Amniotic stem cell (primary cell): ENCODE results near the gene TMEM126B.
"Not testable (repeated sequence)": the region's sequence is repeated elsewhere in the genome, so short reads cannot be mapped to it uniquely, and the experiment has no call there.

Experiments
- DNase-seq: peaks from one replicate; lab custom pipeline; 2025; lab: John Stamatoyannopoulos, UW

The TMEM126B gene

GRCh38 chr11:85627998-85628770 is at the start of gene TMEM126B:
TMEM126B (plus strand) TSS chr11:85628593; CDS start chr11:85628608, 15 bp downstream.
- peak; percentile 91 for DNase-seq

GRCh38 chr11:85582111-85582510 is 46.3 kb upstream of the TMEM126B start:
- DNase-seq: no peak

- DNase-seq: no peak
These were observed 39.0 kb upstream of the TMEM126B start for GRCh38 chr11:85589373-85589772.

- DNase-seq: peak; percentile 43
These were observed 37.4 kb upstream of the TMEM126B start for GRCh38 chr11:85590848-85591483.

GRCh38 chr11:85595285-85595884 is 33.0 kb upstream of the TMEM126B start:
- peak; percentile 29 for DNase-seq

- no peak for DNase-seq
These were observed 31.5 kb upstream of the TMEM126B start for GRCh38 chr11:85596886-85597285.

- DNase-seq: no peak
These were observed 29.3 kb upstream of the TMEM126B start for GRCh38 chr11:85599083-85599482.

- DNase-seq: no peak
These were observed 25.7 kb upstream of the TMEM126B start for GRCh38 chr11:85602526-85603213.

- DNase-seq: no peak
These were observed 25.2 kb upstream of the TMEM126B start for GRCh38 chr11:85603220-85603619.

- not testable (repeated sequence) for DNase-seq
These were observed 22.2 kb upstream of the TMEM126B start for GRCh38 chr11:85606237-85606636.

GRCh38 chr11:85608621-85609020 is 19.8 kb upstream of the TMEM126B start:
- not testable (repeated sequence) for DNase-seq

GRCh38 chr11:85609286-85609685 is 19.1 kb upstream of the TMEM126B start:
- not testable (repeated sequence) for DNase-seq

- not testable (repeated sequence) for DNase-seq
These were observed 16.8 kb upstream of the TMEM126B start for GRCh38 chr11:85611643-85612042.

- no peak for DNase-seq
These were observed 8.9 kb upstream of the TMEM126B start for GRCh38 chr11:85619499-85619898.

GRCh38 chr11:85620256-85620655 is 8.1 kb upstream of the TMEM126B start:
- no peak for DNase-seq

- DNase-seq: no peak
These were observed 1.9 kb upstream of the TMEM126B start for GRCh38 chr11:85626496-85626895.

GRCh38 chr11:85627332-85627997 is 928 bp upstream of the TMEM126B start, which contains the start of gene DLG2:
DLG2 (minus strand) TSS chr11:85627344.
- peak; percentile 7 for DNase-seq

GRCh38 chr11:85628771-85629341 is 463 bp downstream of the TMEM126B start:
- peak; percentile 48 for DNase-seq

- no peak for DNase-seq
These were observed 6.4 kb downstream of the TMEM126B start for GRCh38 chr11:85634747-85635146.

- DNase-seq: no peak
These were observed 14.8 kb downstream of the TMEM126B start for GRCh38 chr11:85643191-85643614.

- DNase-seq: no peak
These were observed 18.7 kb downstream of the TMEM126B start for GRCh38 chr11:85647078-85647477.
